ENCODE measurements around the gene NPLOC4.
"Not testable (repeated sequence)": the region's sequence is repeated elsewhere in the genome, so short reads cannot be mapped to it uniquely, and the experiment has no call there.

NPLOC4 gene

DNA sequence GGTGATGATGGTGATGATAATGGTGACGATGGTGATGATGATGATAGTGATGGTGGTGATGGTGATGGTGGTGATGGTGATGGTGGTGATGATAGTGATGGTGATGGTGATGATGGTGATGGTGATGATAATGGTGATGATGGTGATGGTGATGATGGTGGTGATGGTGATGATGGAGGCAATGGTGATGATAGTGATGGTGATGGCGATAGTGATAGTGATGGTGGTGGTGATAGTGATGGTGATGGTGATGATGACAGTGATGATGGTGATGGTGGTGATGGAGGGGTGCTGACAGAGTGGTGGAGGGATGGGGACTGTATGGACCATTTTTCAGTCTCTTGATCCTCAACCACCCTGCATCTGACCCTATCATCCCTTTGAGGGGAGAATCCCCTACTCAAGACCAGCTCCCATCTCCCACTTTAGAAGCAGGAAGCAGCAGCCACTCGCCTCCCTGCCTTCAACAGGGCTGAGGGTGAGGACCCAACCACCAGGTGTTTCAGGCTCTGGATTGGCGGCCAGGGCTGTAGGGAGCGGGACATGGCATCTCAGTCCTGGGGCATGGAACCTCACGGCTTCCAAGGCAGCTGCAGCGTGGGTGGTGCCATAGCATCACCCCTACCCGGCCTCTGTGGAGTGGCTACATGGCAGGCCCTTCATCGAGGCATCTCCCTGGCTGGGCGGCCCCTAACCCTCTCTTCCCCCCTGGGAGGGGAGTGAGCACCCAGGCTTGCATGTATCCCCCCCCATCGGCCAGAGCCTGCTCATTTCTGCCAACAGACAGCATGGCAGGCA is 104.2 kb downstream of the NPLOC4 start:
- H3K4me3 ChIP-seq (replicated peaks in 1 of 2; ENCODE audit: low read depth in 2 of 2, low read length in 2 of 2), result no peak overlapping the region
- TF ChIP-seq, protein P1, sequence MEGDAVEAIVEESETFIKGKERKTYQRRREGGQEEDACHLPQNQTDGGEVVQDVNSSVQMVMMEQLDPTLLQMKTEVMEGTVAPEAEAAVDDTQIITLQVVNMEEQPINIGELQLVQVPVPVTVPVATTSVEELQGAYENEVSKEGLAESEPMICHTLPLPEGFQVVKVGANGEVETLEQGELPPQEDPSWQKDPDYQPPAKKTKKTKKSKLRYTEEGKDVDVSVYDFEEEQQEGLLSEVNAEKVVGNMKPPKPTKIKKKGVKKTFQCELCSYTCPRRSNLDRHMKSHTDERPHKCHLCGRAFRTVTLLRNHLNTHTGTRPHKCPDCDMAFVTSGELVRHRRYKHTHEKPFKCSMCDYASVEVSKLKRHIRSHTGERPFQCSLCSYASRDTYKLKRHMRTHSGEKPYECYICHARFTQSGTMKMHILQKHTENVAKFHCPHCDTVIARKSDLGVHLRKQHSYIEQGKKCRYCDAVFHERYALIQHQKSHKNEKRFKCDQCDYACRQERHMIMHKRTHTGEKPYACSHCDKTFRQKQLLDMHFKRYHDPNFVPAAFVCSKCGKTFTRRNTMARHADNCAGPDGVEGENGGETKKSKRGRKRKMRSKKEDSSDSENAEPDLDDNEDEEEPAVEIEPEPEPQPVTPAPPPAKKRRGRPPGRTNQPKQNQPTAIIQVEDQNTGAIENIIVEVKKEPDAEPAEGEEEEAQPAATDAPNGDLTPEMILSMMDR (IDR thresholded peaks at IDR 0.05; ENCODE audit: low read depth, low read length), result no peak
- DNase-seq (ENCODE audit: low read depth in 2 of 2), result no peak

GRCh38 chr17:81531998-81532404 is 104.9 kb downstream of the NPLOC4 start:
- DNase-seq (ENCODE audit: low read depth in 2 of 2); H3K4me3 ChIP-seq (replicated peaks in 1 of 2; ENCODE audit: low read depth in 2 of 2, low read length in 2 of 2): not testable (repeated sequence)

- not testable (repeated sequence) for H3K4me3 ChIP-seq (replicated peaks in 1 of 2; ENCODE audit: low read depth in 2 of 2, low read length in 2 of 2); DNase-seq (ENCODE audit: low read depth in 2 of 2)
Measured at GRCh38 chr17:81531013-81531412, 105.9 kb downstream of the NPLOC4 start.

DNA sequence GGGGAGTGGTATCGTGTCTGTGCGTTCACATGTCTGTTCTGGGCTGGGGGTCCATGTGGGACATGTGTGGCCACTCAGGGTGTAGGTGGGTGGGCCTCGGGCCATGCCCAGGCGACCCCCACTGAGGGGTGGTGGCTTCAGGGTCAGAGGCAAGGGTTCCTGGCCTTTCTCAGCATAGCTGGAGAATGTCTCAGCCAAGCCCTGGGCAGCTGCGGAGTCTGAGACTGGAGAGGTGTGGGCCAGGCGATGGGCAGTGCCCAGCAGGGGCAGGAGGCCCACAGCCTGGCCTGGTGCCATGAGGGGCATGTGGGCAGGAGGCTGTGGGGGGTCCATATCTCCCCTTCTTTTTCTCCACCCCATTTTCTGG is 107.5 kb downstream of the NPLOC4 start:
- TF ChIP-seq, protein P1 (IDR thresholded peaks at IDR 0.05; ENCODE audit: low read depth, low read length), result no peak
- DNase-seq (ENCODE audit: low read depth in 2 of 2), result no peak
- no peak overlapping the region for H3K4me3 ChIP-seq (replicated peaks in 1 of 2; ENCODE audit: low read depth in 2 of 2, low read length in 2 of 2)

GRCh38 chr17:81528651-81529436 is 108.1 kb downstream of the NPLOC4 start:
- no peak for DNase-seq (ENCODE audit: low read depth in 2 of 2)
- TF ChIP-seq, protein P1 (IDR thresholded peaks at IDR 0.05; ENCODE audit: low read depth, low read length), result no peak
- no peak overlapping the region for H3K4me3 ChIP-seq (replicated peaks in 1 of 2; ENCODE audit: low read depth in 2 of 2, low read length in 2 of 2)

DNA sequence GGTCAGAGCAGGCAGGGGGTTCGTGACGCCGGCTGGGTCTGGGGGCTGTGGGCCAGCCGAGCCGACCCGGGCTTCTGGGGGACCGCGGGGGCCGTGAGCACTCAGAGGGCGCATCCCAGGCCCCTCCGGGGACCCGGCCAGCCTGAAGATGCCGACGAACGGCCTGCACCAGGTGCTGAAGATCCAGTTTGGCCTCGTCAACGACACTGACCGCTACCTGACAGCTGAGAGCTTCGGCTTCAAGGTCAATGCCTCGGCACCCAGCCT is 108.6 kb downstream of the NPLOC4 start:
- no peak overlapping the region for H3K4me3 ChIP-seq (replicated peaks in 1 of 2; ENCODE audit: low read depth in 2 of 2, low read length in 2 of 2)
- TF ChIP-seq, protein P1 (IDR thresholded peaks at IDR 0.05; ENCODE audit: low read depth, low read length), result no peak
- no peak for DNase-seq (ENCODE audit: low read depth in 2 of 2)

GRCh38 chr17:81527591-81528383 is 109.1 kb downstream of the NPLOC4 start, which contains the start of gene FSCN2:
Gene FSCN2 (plus strand): TSS chr17:81528377. CDS start chr17:81528532, 155 bp downstream.
- TF ChIP-seq, protein P1 (IDR thresholded peaks at IDR 0.05; ENCODE audit: low read depth, low read length), result peak; percentile 33
- no peak for DNase-seq (ENCODE audit: low read depth in 2 of 2)

More at GRCh38 chr17:81527591-81528383, 109.1 kb downstream of the NPLOC4 start, which contains the start of gene FSCN2:
- no peak within 1 kb of the TSS for H3K4me3 ChIP-seq (replicated peaks in 1 of 2; ENCODE audit: low read depth in 2 of 2, low read length in 2 of 2)

Data from cardiac fibroblast (primary cell).